Measurements from ENCODE around the gene CXCR6. TPM values are rescaled to one million over a fixed set of nuclear protein-coding genes. Genes with fewer than 3 reads are reported as not detected.

CXCR6 gene
- total and polyA plus RNA-seq, 2 experiments from 2014 or later = 0.06 TPM; not detected in 1

- TF ChIP-seq CTCF (IDR thresholded peaks at IDR 0.05; ENCODE audit: low read depth, low read length) = no peak
These were observed 19.5 kb upstream of the CXCR6 start for GRCh38 chr3:45923755-45924154.

GRCh38 chr3:45927881-45928280 is 15.4 kb upstream of the CXCR6 start:
- no peak for TF ChIP-seq CTCF (IDR thresholded peaks at IDR 0.05; ENCODE audit: low read depth, low read length)
- Histone ChIP-seq H3K9me3 (ENCODE audit: low read depth) (no peaks in the 10 kb centered on the region), H3K36me3 (peaks cover 30% of the 10 kb centered on the region), H3K4me3 (no peak overlapping the region), H3K27me3 (no peaks in the 10 kb centered on the region), H3K4me1 (ENCODE audit: low read depth) (peaks cover 1% of the 10 kb centered on the region), H3K27ac (no peak overlapping the region)
- DNase-seq (ENCODE audit: low read depth in 1 of 2, low spot score in 1 of 2) = no peak

More at GRCh38 chr3:45923755-45924154, 19.5 kb upstream of the CXCR6 start:
- H3K4me3 ChIP-seq = no peak overlapping the region
- no peaks in the 10 kb centered on the region for H3K4me1 ChIP-seq (ENCODE audit: low read depth)
- H3K9me3 ChIP-seq (ENCODE audit: low read depth) = no peaks in the 10 kb centered on the region
- no peak overlapping the region for H3K27ac ChIP-seq
- DNase-seq (ENCODE audit: low read depth in 1 of 2, low spot score in 1 of 2) = peak in 1 of 2 donors; percentile 9
- peaks cover 23% of the 10 kb centered on the region for H3K36me3 ChIP-seq
- H3K27me3 ChIP-seq = no peaks in the 10 kb centered on the region

- Histone ChIP-seq H3K36me3 (peaks cover 23% of the 10 kb centered on the region), H3K4me3 (no peak overlapping the region), H3K9me3 (ENCODE audit: low read depth) (no peaks in the 10 kb centered on the region), H3K27me3 (no peaks in the 10 kb centered on the region), H3K27ac (no peak overlapping the region), H3K4me1 (ENCODE audit: low read depth) (peaks cover 14% of the 10 kb centered on the region)
- DNase-seq (ENCODE audit: low read depth in 1 of 2, low spot score in 1 of 2) = peak; percentile 33 to 51
- peak; percentile 76 for TF ChIP-seq CTCF (IDR thresholded peaks at IDR 0.05; ENCODE audit: low read depth, low read length)
These were observed 14.1 kb upstream of the CXCR6 start for GRCh38 chr3:45929042-45929679.

- Histone ChIP-seq H3K9me3 (ENCODE audit: low read depth) (no peaks in the 10 kb centered on the region), H3K4me1 (ENCODE audit: low read depth) (peaks cover 15% of the 10 kb centered on the region), H3K4me3 (no peak overlapping the region), H3K36me3 (peaks cover 18% of the 10 kb centered on the region), H3K27me3 (no peaks in the 10 kb centered on the region), H3K27ac (no peak overlapping the region)
- no peak for TF ChIP-seq CTCF (IDR thresholded peaks at IDR 0.05; ENCODE audit: low read depth, low read length)
- no peak for DNase-seq (ENCODE audit: low read depth in 1 of 2, low spot score in 1 of 2)
These were observed 11.8 kb upstream of the CXCR6 start for GRCh38 chr3:45931496-45931895.

GRCh38 chr3:45932112-45932511 is 11.2 kb upstream of the CXCR6 start:
- no peak for DNase-seq (ENCODE audit: low read depth in 1 of 2, low spot score in 1 of 2)
- no peak for TF ChIP-seq CTCF (IDR thresholded peaks at IDR 0.05; ENCODE audit: low read depth, low read length)
- Histone ChIP-seq H3K36me3 (peaks cover 16% of the 10 kb centered on the region), H3K9me3 (ENCODE audit: low read depth) (no peaks in the 10 kb centered on the region), H3K27me3 (no peaks in the 10 kb centered on the region), H3K4me3 (no peak overlapping the region), H3K4me1 (ENCODE audit: low read depth) (peaks cover 15% of the 10 kb centered on the region), H3K27ac (no peak overlapping the region)
